HuH-7.5 (cell line): Measurements from ENCODE around the gene ABCB1.

Source experiments
- DNase-seq: peaks from one replicate; pipeline ENCODE4 v3.0.0; 2011; ENCODE audit warnings: low spot score

ABCB1 gene

DNA sequence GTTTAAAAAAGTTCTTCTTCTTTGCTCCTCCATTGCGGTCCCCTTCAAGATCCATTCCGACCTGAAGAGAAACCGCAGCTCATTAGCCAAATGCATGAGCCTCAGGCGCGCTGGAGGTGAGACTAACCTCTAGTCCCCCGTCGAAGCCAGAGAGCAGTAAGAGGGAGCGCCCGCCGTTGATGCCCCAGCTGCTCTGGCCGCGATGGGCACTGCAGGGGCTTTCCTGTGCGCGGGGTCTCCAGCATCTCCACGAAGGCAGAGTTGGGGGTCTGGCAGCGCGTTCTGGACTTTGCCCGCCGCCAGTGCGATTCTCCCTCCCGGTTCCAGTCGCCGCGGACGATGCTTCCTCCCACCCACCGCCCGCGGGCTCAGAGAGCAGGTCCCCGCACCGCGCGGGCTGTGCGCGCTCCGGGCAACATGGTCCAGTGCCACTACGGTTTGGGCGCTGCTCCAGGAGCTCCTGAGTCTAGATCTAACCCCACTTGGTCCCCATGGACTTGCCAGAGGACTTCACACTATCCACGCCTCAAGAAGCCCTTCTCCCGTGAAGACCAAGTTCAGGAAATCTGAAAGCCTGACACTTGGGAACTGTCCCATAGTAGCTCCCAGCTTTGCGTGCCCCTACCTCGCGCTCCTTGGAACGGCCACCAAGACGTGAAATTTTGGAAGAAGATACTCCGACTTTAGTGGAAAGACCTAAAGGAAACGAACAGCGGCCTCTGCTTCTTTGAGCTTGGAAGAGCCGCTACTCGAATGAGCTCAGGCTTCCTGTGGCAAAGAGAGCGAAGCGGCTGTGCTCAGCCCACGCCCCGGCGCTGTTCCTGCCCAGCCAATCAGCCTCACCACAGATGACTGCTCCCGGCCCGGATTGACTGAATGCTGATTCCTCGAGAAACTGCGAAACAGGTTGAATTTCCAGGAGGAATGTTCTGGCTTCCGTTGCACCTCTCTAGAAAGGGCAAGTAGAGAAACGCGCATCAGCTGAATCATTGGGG lies at the start of gene ABCB1:
Gene ABCB1, minus strand, starts transcription at position 755 of the 995 bp plus-strand sequence. Its CDS starts 700 bp downstream, at position 55.
- peak; percentile 63 for DNase-seq

DNA sequence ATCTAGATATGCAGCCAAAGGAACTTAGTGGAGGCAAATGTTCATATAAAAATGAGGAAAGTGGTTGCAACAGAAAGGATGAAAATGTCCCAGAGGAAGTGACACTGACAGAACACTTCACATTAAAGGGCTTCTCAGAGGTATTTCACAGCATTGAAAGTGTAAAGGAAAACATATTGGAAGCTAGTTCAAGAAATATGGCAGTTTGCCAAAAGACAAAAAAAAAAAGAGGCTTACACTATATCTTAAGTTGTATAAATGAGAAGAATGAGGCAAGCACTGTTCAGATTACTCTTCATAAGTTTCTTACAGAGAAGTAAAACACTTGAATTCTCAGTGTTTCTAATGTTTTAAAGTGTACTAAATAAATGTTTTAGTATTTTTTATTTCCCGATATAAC lies 47.6 kb upstream of the ABCB1 start:
- DNase-seq: no peak

DNA sequence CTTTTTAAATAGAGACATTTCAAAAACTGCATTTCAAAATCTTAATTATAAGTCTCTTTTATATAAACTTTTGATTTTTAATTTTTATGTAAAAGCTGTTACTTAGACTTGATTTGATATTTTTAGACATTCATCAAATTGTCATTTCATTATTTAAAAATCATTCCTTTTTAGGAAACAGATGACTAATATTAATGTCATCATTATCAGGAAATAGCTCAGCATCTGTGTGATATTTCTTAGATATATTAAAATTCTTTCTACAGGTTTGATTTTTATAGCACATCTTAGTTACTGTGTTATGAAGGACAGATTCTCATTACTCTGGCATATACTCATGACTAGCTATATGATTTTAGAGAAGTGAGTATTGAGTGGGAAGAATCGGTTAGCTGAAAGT lies 44.8 kb upstream of the ABCB1 start:
- no peak for DNase-seq

DNA sequence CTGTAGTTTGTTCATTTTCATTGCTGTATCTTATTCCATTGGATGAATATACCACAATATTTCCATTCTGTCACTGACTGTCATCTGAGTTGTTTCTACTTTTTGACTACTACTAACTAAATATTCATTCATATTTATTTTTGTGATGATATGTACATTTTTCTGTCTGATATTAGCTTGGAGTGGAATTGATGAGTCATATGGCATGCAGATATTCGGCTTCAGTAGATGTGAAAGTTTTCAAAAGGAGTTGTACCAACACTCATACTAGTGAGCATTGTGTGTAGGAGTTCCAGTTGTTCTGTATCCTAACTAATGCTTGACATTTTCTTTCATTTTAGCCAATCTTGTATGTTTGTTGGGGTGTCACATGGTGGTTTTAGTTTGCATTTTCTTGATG lies 35.2 kb upstream of the ABCB1 start:
- no peak for DNase-seq

DNA sequence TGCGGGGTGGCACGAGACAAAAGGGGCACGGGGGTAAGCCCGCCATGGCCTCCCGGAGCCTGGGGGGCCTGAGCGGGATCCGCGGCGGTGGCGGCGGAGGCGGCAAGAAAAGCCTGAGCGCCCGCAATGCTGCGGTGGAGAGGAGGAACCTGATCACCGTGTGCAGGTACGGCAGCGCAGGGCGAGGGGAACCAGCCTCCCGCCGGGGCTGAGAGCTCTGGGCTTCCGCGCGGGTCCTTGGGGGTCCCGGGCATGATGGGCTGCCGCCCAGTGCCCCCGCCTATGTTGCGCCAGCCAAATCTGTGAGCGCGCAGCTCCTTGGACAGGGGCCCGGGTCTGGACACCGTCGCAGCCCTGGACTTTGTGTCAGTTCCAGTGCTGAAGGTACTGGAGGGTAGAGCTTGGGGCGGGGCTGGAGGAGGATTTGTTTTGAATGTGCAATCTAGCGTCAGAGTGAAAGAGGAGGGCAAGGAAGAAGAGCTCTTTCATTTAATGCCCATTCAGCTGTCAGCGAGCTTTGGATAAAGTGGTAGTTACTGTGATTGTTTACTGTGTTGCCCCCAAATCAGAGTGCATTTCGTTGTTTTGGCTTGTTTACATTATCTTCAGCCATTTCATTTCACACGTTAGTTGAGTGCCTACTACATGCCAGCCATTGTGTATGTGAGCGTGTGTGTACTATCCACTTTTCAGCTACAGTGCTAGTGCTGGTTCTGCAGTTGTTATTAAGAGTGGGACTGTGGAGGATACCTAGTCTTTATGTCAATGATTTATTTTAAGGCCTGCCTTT lies 28.3 kb upstream of the ABCB1 start:
- peak; percentile 29 for DNase-seq

DNA sequence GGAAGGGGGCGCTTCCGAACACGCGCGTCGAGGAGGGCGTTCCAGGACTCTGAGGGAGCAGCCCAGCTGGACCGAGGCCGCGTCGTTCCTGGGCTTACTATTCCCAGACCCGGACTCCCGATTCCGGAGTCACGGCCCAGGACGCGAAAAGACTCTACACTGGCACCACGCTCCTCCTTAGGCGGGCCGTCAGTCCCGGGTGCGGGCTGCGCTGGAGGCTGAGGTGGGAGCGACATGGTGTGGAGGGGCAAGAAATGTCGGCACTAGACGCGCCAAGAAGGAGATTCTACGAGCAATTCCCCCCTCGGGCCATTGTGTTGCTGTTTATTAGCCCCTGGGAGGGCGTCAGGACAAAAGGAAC lies 26.9 kb upstream of the ABCB1 start:
- peak; percentile 5 for DNase-seq

DNA sequence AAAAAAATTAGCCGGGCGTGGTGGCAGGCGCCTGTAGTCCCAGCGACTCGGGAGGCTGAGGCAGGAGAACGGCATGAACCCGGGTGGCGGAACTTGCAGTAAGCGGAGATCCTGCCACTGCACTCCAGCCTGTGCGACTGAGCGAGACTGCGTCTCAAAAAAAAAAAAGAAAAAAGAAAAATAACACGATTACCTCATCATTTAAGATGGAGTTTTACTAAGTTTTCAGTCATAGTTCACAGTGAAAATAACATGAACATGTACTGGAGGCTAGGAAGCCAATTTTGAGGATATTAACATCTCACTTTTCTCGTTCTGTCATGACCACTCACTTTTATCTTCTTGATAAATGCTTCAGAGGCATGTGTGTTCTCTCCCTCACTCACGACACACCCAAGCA lies 24.4 kb upstream of the ABCB1 start:
- no peak for DNase-seq

DNA sequence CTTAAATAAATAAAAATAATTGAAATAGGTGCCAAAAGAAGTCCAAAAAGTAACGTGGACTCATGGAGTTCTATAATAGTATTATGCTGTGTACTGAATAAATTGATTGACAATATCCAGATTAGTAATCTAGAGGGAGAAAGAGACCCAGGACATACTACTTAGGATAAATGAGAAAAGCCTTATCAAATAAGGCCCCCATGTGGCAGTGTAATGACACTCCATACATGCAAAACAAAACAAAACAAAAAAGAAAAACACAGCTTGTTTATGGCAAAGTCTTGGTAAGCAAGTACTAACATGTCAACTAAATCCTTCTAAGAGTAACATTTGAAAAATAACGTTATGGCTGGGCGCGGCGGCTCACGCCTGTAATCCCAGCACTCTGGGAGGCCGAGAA lies 23.9 kb upstream of the ABCB1 start:
- DNase-seq: no peak

DNA sequence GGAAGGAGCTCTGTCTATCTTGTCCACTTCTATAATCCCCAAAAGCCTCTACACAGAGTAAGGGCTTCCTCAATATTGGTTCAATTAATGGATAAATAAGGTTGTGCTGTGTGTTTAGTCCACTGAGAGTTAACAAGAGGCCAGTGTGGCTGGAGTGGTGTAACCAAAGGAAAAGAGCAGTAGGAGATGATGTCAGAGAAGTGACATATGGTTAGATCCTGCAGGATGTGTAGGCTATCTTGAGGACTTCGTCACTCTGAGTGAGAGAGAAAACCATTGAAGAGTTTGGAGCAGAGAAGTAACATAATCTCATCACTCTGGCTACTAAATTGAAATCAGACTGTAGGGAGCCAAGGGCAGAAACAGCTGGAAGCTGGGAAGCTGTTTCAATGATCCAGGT lies 14.5 kb upstream of the ABCB1 start:
- DNase-seq: no peak

DNA sequence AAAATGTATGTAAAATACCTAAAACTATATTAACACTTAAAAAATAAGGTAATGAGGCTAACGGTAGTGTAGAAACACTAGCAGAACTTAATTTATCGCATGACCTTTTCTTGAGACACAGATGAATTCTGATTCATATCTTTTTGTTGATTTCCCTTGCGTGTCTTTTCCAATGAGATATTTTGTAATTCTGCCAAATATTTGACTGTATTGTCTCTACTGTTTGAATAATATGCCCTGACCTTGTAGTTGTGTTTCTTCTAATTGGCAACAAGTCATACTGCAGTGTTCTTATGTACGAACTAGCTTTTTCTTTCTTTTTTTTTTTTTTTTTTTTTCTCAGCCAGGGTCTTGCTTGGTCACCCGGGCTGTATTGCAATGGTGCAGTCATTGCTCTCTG lies 9.2 kb upstream of the ABCB1 start:
- DNase-seq: no peak

DNA sequence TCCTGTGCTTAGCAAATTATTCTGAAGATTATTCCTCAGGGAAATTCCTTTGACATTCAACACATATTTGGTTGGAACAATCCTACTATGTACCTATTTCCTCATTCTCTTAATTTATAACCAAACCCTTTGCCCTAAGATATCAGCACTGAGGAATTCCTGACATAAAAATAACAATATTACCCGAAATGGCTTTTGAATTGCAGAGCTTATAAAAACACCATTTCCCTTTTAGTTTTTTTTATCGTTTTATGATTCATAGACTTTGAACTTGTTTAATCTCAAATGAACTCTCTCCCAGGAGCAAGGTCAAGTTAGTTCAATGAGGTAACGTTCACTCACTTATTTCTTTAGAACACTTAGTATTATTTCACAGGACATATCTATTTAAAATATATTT lies 7.7 kb upstream of the ABCB1 start:
- DNase-seq: no peak

DNA sequence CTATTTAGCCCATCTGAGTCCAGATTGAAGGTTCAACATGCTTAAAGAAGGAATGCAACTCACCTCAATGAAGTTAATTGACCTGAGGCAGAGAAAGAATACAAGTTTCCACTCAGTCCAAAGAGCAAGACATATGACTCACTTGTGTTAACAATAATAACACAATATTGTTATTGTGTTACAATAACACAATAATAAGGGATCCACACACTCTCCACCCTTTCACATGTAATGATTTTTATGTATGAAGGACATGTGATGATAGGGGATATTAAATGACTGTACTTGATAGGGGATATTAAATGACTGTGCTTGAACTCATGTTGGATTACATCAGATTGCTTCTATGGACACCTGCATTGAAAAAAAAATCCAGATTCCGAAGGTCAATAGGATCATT lies 3.6 kb upstream of the ABCB1 start:
- DNase-seq: no peak

DNA sequence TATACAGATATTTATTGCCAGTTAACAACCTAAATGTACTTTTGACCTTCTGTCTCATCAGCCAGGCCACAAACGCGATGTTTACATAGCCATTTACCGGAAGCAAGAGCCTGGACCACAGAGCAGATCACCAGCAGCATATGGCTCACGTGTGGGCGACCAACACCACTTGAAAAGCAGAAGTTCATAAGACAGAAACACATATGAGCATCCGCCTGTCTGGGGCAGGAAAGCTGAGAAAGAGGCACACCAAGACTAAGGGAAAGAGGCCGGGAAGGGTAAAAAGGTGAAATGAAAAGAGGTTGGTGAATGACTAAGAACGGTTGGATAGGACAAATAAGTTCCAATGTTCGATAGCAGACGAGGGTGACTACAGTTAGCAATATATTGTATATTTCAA lies 1.3 kb downstream of the ABCB1 start:
- DNase-seq: peak; percentile 22

DNA sequence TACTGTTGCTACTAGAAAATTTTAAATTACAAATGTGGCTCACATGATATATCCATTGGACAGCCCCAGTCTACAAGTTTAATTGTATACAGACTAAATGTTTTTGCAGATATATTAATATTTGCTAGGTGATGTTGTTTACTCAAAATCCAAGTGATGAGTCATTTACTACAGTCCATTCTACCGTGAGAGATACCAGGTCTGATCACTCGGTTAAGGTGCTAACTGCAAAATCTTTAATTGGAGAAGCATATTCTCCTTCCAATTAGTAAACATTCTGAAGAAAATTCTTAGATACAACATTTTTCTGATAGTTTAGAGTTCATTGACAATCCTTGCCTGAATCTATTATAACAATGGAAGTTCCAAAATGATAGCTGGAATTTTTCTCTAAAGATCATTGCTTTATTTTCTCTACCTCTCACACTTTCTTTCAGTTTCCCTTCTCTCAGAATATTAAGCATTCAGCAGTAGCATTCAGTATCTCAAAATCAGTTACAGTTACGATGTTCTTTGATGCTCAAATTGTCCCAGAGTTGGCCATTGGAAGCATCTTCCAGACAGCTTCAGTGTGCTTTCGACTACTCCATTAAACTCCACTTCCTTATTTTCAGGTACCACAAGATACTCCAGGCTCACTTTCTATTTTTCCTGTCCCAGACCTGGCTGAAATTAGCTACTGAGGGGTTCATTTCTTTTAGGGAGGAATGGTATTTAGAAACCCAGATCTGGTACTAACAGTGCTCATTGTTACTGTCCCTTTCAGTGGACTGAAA lies 2.3 kb downstream of the ABCB1 start:
- DNase-seq: no peak

DNA sequence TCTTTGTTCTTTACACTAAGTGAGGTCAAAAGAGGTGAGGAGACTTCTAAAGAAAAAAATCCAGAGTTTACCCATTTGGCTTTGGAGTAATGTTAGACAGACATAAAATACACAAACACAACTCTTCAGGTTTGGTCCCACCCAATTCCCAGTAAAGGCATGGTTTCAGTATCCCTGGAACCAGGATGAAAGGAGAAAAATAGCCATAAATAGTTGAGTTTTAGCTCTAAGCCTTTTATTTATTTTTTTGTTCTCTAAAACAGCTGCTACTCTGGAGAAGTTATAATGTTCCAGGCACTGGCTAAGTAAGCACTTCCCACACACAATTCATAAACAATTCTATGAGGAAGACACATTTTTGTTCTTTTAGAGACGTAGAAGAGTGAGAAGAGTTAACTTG lies 4.0 kb downstream of the ABCB1 start:
- DNase-seq: no peak

DNA sequence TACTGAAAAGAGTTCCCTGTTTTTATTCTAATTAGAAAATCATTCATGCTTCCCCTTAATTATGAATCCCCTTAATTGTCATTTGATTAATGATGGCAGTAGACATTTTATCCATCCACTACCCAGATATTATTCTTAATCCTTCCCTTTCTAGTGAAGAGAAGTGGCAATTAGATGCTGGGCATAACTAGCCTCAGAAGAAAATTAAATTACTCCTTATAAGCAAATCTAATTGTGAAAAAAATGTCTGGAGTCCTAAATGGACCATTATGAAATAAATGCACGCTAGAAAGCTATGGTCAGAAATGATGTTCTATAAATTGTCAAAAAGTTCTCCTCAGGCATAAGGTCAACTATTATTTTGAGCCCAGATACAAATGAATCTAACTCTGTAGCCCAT lies 4.5 kb downstream of the ABCB1 start:
- no peak for DNase-seq

DNA sequence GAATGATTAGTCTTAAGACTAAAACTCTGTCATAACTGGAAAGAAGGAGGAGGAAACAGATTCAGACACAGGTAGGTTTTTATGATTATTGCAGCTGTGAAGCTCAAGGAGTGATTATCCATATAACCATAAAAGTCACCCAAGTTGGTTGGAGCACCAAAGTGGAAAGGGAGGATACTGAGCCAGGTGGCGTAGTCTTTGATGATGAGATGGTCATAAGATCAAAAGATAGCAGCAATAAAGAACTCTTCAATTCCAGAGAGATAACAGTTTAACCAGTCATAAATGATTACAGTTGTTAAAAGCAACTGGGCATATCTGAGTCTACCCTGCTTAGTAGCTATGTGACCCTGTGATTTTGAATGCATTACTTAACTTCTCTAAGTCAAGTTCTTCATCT lies 8.4 kb downstream of the ABCB1 start:
- no peak for DNase-seq

DNA sequence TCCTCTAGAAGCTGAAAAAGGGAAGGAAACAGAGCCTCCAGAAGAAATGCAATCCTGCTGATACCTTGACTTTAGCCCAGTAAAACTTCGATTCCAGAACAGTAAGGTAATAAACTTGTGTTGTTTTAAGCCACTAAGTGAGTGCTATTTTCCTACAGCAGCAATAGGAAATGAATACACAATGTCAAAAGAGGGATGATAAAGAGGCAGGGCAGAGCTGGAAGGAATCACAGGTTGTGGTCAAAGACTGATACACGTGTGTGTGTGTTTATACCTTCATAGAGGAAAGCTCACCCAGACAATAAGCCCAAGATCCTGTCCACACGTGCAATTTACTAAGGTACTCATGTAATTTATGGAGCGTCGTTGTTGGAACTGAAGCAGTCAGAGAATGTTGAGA lies 9.5 kb downstream of the ABCB1 start:
- no peak for DNase-seq

DNA sequence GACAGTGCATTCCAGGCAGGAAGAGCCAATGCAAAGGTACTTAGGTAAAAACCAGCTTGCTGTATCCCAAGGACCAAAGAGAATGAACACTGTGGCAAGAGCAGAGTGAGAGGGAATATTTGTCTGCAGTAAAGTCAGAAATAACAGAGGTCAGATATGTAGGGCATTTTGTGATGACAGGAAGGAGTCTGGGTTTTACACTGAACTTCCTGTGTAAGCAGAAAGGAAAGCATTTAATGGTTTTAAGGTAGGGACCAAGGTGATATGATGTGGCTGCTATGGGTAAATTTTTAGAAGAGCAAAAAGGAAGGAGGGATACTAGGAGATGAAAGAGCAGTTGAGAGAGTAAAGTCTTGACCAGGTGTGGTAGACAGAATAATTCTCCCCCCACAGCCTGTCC lies 10.1 kb downstream of the ABCB1 start:
- DNase-seq: no peak

DNA sequence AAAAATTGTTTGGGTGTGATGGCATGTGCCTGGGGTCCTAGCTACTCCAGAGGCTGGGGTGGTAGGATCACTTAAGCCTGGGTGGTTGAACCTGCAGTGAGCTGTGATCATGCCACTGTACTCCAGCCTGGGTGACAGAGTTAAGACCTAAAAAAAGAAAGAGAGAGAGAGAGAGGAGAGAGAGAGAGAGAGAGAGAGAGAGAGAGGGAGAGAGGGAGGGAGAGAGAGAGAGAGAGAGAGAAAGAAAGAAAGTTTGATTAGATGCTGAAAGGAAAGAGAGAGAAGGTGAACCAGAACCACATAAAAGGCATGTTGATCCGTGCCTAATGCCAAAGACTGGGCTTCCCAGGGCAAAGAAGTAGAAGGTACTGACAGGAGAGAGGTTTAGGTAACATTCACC lies 11.1 kb downstream of the ABCB1 start:
- DNase-seq: no peak

DNA sequence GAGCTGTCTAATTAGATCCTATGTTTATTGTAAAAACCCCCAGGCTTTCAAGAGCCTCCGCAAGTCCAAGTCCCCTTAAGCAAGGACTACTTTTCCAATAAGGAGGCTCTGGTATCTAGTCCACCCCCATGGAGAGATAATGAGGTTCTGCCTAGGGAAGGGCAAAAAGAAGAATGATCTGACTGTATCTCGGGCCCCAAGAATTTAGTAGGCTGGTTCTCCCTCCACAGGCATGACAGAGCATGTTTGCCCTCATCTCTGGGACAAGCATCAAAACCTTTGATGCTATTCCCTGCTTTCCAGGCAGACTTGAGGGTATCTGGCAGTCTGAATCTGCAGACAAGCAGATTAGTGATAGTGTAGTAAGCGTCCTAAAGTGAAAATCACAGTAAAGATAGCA lies 19.0 kb downstream of the ABCB1 start:
- no peak for DNase-seq

DNA sequence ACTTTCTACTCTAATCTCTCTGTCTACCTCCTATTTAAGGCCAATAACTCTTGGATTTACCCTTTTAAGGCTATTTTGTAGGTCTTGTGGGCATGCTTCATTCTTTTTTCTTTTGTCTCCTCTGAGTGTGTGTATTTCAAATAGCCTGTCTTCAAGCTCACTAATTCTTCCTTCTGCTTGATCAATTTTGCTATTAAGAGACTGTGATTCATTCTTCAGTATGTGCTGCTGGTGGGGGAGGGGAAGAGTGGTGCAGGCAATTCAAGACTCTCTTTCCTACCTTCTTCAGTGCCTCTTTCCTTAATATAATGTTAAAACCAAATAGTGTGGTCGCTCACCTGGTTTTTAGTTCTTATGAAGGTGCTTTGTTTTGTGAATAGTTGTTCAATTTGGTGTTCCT lies 20.0 kb downstream of the ABCB1 start:
- no peak for DNase-seq

DNA sequence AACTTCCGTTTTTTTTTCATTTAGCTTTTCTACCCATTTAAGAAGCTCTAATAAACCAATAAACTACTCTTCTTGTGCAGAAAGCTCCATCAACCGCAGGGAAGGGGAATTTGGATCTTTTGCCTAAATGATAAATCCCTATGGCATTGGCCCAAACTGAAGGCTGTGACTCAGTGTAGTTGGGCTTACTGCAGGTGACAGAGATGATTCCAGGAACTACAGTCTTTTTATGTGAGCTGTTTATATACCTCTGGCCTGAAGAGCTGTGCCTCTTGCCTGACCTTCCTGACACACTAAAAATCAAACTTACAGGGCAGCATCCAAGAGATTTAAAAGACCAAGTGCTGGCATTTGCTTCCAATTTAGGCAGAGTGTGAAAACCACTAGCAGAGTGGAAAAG lies 25.2 kb downstream of the ABCB1 start:
- DNase-seq: no peak
